ENCODE measurements around the gene TANGO6.

TANGO6 gene

DNA sequence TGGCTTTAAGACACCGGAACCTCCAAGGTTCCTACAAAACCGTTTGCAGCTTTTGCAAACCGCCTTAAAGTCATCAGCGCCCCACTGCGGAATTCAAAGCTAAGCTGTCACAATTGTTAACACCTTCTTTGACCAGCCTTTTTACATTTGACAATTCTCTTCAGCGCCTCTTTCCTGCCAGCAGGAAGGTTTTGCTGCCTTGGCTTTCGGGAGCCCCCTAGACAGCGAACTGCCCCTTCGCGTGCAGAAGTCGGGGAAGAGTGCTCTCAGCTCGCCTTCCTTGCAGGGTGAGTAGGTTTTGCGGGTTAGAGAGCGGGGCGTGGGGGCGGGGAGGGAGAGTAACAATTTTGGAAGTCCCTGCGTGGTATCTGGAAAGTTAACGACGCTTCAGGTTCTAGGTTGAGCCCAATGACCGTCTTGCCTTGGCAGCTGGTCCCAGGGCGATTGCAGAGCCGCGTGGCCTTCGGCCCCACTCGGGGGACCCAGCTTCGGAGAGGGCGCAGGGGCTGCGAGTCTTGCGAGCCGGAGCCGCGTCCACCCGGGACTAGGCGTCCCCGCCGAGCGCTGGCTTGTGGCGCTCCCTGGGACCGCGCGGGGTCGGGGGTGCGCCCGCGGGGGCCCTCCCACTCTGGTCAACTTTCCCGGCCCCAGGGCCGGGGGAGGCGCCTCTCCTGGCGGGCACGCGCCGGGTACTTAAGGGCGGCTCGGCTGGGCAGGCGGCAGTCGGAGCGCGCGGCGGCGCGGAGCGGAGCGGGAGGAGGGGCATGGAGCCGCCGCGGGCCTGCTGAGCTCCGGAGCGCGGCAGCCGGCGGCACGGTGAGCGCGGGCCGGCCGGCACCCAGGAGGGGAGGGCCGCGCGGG, 262.4 kb downstream of the TANGO6 start, which contains the start of gene HAS3:
HAS3 (plus strand) TSS at position 153 of the 861 bp plus-strand sequence. CDS start 3,743 bp downstream, outside the sequence.
- peak; percentile 43 for DNase-seq (ENCODE audit: low spot score)

- no peak for DNase-seq (ENCODE audit: low spot score)
Observed at GRCh38 chr16:69106491-69107315, 263.4 kb downstream of the TANGO6 start.

- DNase-seq (ENCODE audit: low spot score) = no peak
Observed at GRCh38 chr16:69107316-69107962, 264.1 kb downstream of the TANGO6 start.

- DNase-seq (ENCODE audit: low spot score) = no peak
Observed at GRCh38 chr16:69108064-69108904, 265.0 kb downstream of the TANGO6 start.

DNA sequence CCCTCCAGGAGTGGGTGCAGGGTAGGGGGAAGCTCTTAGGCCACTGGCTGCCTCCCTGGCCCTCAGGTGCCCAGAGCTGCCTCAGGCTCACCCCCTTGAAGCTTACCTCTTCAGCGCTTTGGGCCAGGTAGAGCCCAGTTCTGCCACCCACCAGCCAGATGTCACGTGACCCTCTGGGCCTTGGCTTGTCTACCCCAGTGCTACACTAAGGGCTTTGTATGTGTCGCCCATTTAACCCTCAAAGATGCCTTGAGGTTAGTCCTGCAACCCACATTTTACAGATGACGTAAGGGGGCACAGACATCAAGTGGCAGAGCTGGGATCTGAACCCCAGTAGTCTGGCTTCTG, 265.5 kb downstream of the TANGO6 start:
- DNase-seq (ENCODE audit: low spot score) = no peak

DNA sequence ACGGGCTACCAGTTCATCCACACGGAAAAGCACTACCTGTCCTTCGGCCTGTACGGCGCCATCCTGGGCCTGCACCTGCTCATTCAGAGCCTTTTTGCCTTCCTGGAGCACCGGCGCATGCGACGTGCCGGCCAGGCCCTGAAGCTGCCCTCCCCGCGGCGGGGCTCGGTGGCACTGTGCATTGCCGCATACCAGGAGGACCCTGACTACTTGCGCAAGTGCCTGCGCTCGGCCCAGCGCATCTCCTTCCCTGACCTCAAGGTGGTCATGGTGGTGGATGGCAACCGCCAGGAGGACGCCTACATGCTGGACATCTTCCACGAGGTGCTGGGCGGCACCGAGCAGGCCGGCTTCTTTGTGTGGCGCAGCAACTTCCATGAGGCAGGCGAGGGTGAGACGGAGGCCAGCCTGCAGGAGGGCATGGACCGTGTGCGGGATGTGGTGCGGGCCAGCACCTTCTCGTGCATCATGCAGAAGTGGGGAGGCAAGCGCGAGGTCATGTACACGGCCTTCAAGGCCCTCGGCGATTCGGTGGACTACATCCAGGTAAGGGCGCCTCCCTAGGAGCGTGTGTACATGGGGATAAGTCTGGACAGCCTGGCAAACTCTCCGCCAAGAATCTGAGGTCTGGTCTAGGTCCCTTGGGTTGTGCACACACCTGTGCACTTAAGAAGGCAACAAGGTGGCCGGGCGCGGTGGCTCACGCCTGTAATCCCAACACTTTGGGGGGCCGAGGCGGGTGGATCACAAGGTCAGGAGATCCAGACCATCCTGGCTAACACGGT, 266.3 kb downstream of the TANGO6 start:
- DNase-seq (ENCODE audit: low spot score) = no peak

DNA sequence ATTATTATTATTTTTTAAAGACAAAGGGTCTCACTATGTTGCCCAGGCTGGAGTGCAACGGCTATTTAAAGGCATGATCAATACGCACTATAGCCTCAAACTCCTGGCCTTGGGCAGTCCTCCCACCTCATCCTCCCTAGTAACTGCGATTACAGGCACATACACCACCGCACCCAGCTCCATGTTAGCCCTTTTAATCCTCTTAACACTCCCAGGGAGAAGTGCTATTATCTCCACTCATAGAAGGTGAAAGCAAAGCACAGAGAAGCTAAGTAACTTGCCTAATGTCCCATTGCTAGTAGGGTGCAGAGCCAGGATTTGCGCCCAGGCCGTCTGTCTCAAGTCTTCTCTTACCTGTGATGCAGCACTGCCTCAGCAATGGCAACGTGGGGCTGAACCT, 267.1 kb downstream of the TANGO6 start:
- DNase-seq (ENCODE audit: low spot score) = no peak

DNA sequence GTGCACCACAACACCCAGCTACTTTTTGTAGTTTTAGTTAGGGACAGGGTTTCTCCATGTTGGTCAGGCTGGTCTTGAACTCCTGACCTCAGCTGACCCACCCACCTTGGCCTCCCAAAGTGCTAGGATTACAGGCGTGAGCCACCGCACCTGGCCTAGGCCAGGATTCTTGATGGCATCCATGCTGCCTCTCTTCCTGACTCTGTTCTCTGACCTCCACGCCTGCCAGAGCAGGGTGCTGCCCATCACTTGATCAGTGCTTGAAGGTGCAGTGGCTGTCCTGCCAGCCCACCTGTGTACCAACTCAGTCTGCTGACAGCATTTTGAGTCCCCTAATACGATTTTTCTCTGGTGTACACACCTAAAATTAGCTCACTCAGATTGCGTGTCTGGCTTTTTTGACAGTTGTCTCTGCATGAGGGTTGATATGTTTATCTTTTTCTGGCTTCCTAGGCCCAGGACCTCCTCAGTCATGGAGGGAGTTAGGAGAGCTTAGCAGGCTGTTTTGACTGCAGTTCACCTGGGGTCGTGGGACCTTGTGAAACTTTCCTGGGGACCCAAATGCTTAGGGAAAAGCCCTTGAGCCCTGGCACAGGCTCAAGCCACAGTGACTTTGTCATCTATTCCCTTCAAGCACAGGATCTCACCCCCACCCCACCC, 268.0 kb downstream of the TANGO6 start:
- DNase-seq (ENCODE audit: low spot score) = no peak

GRCh38 chr16:69111876-69112230, 268.5 kb downstream of the TANGO6 start:
- no peak for DNase-seq (ENCODE audit: low spot score)

DNA sequence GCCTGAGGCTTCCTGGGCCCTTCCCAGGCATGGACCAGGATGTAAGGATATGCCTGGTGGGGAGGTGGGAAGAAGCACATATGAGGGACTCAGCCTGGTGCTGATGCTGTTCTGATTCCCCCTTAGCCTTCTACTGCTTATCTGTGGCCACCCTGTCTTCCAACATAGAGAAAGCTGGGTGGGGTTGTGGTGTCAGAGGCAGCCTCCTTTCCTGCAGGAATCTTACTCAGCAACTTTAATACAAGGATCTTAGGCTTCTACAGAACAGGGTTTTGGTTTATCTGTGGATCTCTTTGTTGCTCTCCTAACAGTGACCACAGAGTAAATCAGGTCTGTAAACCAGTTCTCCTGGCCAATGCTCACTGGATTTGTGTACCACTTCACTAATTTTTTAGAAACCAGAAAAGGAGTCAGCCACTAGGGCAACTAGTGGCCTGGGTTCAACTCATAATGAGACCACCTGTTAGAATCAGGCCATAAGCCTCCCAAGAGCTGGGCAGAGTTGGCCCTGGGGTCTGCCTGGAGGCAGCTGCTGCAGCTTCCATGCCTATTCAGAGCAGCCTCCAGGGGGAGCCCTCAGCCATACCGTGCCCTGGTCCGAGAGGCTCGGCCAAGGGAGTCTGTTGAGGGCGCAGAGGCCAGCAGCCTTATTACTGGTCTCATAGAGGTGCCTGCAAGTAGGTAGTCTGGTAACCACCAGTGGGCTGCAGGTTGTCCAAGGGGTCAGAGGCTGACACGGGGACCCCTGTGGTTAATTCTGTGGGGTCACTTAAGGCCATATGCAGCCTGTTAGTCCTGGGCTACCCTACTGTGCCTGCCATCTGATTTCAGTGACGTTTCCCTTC, 269.2 kb downstream of the TANGO6 start:
- no peak for DNase-seq (ENCODE audit: low spot score)

GRCh38 chr16:69113216-69113615, 269.9 kb downstream of the TANGO6 start:
- DNase-seq (ENCODE audit: low spot score) = no peak

DNA sequence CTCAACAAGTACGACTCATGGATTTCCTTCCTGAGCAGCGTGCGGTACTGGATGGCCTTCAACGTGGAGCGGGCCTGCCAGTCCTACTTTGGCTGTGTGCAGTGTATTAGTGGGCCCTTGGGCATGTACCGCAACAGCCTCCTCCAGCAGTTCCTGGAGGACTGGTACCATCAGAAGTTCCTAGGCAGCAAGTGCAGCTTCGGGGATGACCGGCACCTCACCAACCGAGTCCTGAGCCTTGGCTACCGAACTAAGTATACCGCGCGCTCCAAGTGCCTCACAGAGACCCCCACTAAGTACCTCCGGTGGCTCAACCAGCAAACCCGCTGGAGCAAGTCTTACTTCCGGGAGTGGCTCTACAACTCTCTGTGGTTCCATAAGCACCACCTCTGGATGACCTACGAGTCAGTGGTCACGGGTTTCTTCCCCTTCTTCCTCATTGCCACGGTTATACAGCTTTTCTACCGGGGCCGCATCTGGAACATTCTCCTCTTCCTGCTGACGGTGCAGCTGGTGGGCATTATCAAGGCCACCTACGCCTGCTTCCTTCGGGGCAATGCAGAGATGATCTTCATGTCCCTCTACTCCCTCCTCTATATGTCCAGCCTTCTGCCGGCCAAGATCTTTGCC, 271.1 kb downstream of the TANGO6 start:
- DNase-seq (ENCODE audit: low spot score) = no peak

DNA sequence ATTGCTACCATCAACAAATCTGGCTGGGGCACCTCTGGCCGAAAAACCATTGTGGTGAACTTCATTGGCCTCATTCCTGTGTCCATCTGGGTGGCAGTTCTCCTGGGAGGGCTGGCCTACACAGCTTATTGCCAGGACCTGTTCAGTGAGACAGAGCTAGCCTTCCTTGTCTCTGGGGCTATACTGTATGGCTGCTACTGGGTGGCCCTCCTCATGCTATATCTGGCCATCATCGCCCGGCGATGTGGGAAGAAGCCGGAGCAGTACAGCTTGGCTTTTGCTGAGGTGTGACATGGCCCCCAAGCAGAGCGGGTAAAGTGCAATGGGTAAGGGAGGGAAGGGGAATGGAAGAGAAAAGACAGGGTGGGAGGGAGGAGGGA, 271.6 kb downstream of the TANGO6 start:
- DNase-seq (ENCODE audit: low spot score) = no peak

DNA sequence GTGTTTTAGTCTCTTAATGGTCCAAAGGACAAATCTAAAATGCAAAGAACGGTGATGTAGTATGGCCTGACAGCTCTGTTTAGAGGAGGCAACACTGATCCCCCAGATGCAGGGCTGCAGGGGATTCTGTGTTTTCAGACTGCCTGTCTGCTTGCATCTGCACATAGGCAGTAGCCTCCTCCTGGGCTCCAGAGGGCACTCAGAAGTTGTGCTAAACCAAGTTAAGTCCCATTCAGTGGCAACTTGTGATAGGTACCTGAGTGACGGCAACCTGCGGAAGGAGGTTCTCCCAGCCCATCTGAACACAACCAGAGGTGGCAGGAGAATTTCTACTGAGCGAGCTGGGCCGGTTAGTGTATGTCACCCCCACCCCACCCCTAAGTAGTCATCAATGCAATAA, 272.0 kb downstream of the TANGO6 start:
- DNase-seq (ENCODE audit: low spot score) = no peak

- no peak for DNase-seq (ENCODE audit: low spot score)
Observed at GRCh38 chr16:69115837-69116236, 272.5 kb downstream of the TANGO6 start.

- no peak for DNase-seq (ENCODE audit: low spot score)
Observed at GRCh38 chr16:69116256-69116875, 273.0 kb downstream of the TANGO6 start.

- DNase-seq (ENCODE audit: low spot score) = no peak
Observed at GRCh38 chr16:69116906-69117305, 273.6 kb downstream of the TANGO6 start.

DNA sequence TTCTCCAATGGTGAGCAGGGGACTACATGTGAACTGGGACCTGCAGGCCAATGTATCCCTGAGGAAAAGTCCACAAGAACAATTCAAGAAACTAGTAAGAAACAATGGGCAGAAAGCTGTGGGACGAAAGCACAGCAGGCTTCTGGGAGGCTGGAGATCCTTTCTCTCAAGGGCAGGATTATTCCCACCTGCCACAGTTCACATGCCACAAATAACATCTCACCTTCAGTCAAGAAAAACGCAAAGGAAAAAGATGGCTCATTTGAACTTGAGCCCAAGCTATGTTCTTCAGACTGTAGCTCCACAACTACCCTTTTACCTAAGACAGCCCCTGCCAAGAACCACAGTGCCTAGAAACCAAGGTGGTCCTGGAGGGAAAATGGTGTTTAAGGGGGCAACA, 275.1 kb downstream of the TANGO6 start:
- no peak for DNase-seq (ENCODE audit: low spot score)

GRCh38 chr16:69118994-69119393, 275.7 kb downstream of the TANGO6 start:
- no peak for DNase-seq (ENCODE audit: low spot score)

Data from globus pallidus (tissue), 1 donor.